H9 (cell line): ENCODE results near the gene HOXB1. TPM values are rescaled to one million over a fixed set of nuclear protein-coding genes. Genes with fewer than 3 reads are reported as not detected.

Source experiments
- DNase-seq: peaks from one replicate; pipeline ENCODE4 v3.0.0-alpha.2; 2017
- H2AFZ ChIP-seq: one replicate; pipeline ENCODE4 v1.6.1; 2013; ENCODE audit warnings: mild to moderate bottlenecking, low read length, control low read depth, moderate library complexity
- H2AK5ac ChIP-seq: 2 replicates; pipeline ENCODE4 v1.6.1; 2013; ENCODE audit warnings: low read length, control low read depth, mixed read lengths; ENCODE audit not compliant: insufficient read length
- H2BK120ac ChIP-seq: one replicate; pipeline ENCODE4 v1.6.1; 2013; ENCODE audit warnings: low read depth, mild to moderate bottlenecking, low read length, control low read depth, inconsistent platforms; ENCODE audit not compliant: poor library complexity, severe bottlenecking
- H2BK12ac ChIP-seq: 2 replicates; pipeline ENCODE4 v1.6.1; 2013; ENCODE audit warnings: low read length, control low read depth, mixed read lengths, low read depth; ENCODE audit not compliant: insufficient read length
- H2BK15ac ChIP-seq: 2 replicates; pipeline ENCODE4 v1.6.1; 2013; ENCODE audit warnings: low read depth, low read length, control low read depth
- H2BK20ac ChIP-seq: one replicate; pipeline ENCODE4 v1.6.1; 2013; ENCODE audit warnings: low read depth, mild to moderate bottlenecking, low read length, control low read depth, inconsistent platforms; ENCODE audit not compliant: poor library complexity, severe bottlenecking
- H2BK5ac ChIP-seq: 2 replicates; pipeline ENCODE4 v1.6.1; 2013; ENCODE audit warnings: low read length, control low read depth, mixed read lengths; ENCODE audit not compliant: insufficient read length
- H3K14ac ChIP-seq: 2 replicates; pipeline ENCODE4 v1.6.1; 2013; ENCODE audit warnings: low read length, control low read depth; ENCODE audit not compliant: insufficient read depth
- H3K18ac ChIP-seq: 2 replicates; pipeline ENCODE4 v1.6.1; 2013; ENCODE audit warnings: low read depth, mild to moderate bottlenecking, mixed read lengths, low read length, control low read depth; ENCODE audit not compliant: insufficient read length
- H3K23ac ChIP-seq: 2 replicates; pipeline ENCODE4 v1.6.1; 2013; ENCODE audit warnings: low read length, control low read depth, mixed read lengths, low read depth; ENCODE audit not compliant: insufficient read length
- H3K23me2 ChIP-seq: 2 replicates; pipeline ENCODE4 v1.6.1; 2013; ENCODE audit warnings: low read depth, mild to moderate bottlenecking, mixed read lengths, low read length, control low read depth; ENCODE audit not compliant: insufficient read length, poor library complexity, severe bottlenecking
- H3K27ac ChIP-seq: 2 replicates; pipeline ENCODE4 v1.5.1; 2013; ENCODE audit warnings: low read length, control low read depth, mixed read lengths, low read depth; ENCODE audit not compliant: insufficient read length
- H3K27me3 ChIP-seq: 2 replicates; pipeline ENCODE4 v1.6.1; 2013; ENCODE audit warnings: low read length, control low read depth, inconsistent platforms; ENCODE audit not compliant: insufficient read depth
- H3K4ac ChIP-seq: 2 replicates; pipeline ENCODE4 v1.6.1; 2013; ENCODE audit warnings: low read depth, mild to moderate bottlenecking, control low read depth, inconsistent platforms, low read length, moderate library complexity
- H3K4me1 ChIP-seq: 2 replicates; pipeline ENCODE4 v1.6.1; 2013; ENCODE audit warnings: low read length, control low read depth, inconsistent platforms; ENCODE audit not compliant: insufficient read depth
- H3K4me2 ChIP-seq: 2 replicates; pipeline ENCODE4 v1.6.1; 2013; ENCODE audit warnings: low read length, control low read depth, mixed read lengths; ENCODE audit not compliant: insufficient read length, insufficient read depth
- H3K56ac ChIP-seq: 2 replicates; pipeline ENCODE4 v1.6.1; 2013; ENCODE audit warnings: low read depth, mild to moderate bottlenecking, mixed read lengths, low read length, control low read depth; ENCODE audit not compliant: insufficient read length
- H3K79me1 ChIP-seq: 2 replicates; pipeline ENCODE4 v1.6.1; 2013; ENCODE audit warnings: low read depth, mild to moderate bottlenecking, moderate library complexity, low read length, control low read depth, inconsistent platforms; ENCODE audit not compliant: insufficient read depth, poor library complexity, severe bottlenecking
- H3K79me2 ChIP-seq: 2 replicates; pipeline ENCODE4 v1.6.1; 2013; ENCODE audit warnings: low read length, control low read depth, inconsistent platforms; ENCODE audit not compliant: insufficient read depth
- H3K9ac ChIP-seq: 2 replicates; pipeline ENCODE4 v1.6.1; 2013; ENCODE audit warnings: low read length, control low read depth, mixed read lengths; ENCODE audit not compliant: insufficient read length; ENCODE audit errors: extremely low read depth
- H3K9me3 ChIP-seq: one replicate; pipeline ENCODE4 v1.6.1; 2013; ENCODE audit warnings: low read depth, low read length, inconsistent platforms; ENCODE audit not compliant: control insufficient read depth
- H3T11ph ChIP-seq: one replicate; pipeline ENCODE4 v1.6.1; 2013; ENCODE audit warnings: mild to moderate bottlenecking, low read length, control low read depth, inconsistent platforms
- H4K20me1 ChIP-seq: one replicate; pipeline ENCODE4 v1.6.1; 2013; ENCODE audit not compliant: control insufficient read depth, insufficient read length, insufficient read depth
- H4K5ac ChIP-seq: 2 replicates; pipeline ENCODE4 v1.6.1; 2013; ENCODE audit warnings: low read depth, mild to moderate bottlenecking, mixed read lengths, low read length, control low read depth; ENCODE audit not compliant: insufficient read length
- H4K8ac ChIP-seq: replicated peaks from 2 replicates; pipeline ENCODE4 v1.6.1; 2013; ENCODE audit warnings: low read length, control low read depth, mixed read lengths, low read depth; ENCODE audit not compliant: insufficient read length
- H4K91ac ChIP-seq: 2 replicates; pipeline ENCODE4 v1.6.1; 2013; ENCODE audit warnings: low read depth, mild to moderate bottlenecking, moderate library complexity, mixed read lengths, low read length, control low read depth; ENCODE audit not compliant: insufficient read length
- H3K27ac Mint-ChIP-seq, 3 experiments: 2 replicates in 2 of 3; 3 replicates in 1 of 3; pipeline ENCODE4 v1.8.0; 2020 to 2021; ENCODE audit warnings: mixed read lengths in 3 of 3, mild to moderate bottlenecking in 1 of 3, moderate library complexity in 1 of 3
- H3K27me3 Mint-ChIP-seq: 2 replicates; pipeline ENCODE4 v1.8.0; 2021; ENCODE audit warnings: low read depth, mild to moderate bottlenecking, moderate library complexity, mixed read lengths
- H3K36me3 Mint-ChIP-seq, 3 experiments: 2 replicates in 2 of 3; 3 replicates in 1 of 3; pipeline ENCODE4 v1.8.0; 2020 to 2021; ENCODE audit warnings: low read depth in 3 of 3, mixed read lengths in 3 of 3; ENCODE audit not compliant: insufficient read depth in 1 of 3
- H3K4me1 Mint-ChIP-seq, 2 experiments: 2 replicates each; pipeline ENCODE4 v1.8.0; 2020; ENCODE audit warnings: mixed read lengths in 2 of 2
- H3K4me3 Mint-ChIP-seq, 2 experiments: 2 replicates in 1 of 2; 3 replicates in 1 of 2; pipeline ENCODE4 v1.8.0; 2020 to 2021; ENCODE audit warnings: mild to moderate bottlenecking in 2 of 2, mixed read lengths in 2 of 2, moderate library complexity in 1 of 2
- H3K9me3 Mint-ChIP-seq, 2 experiments: 2 replicates in 1 of 2; 3 replicates in 1 of 2; pipeline ENCODE4 v1.8.0; 2020; ENCODE audit warnings: mild to moderate bottlenecking in 2 of 2, mixed read lengths in 2 of 2, moderate library complexity in 1 of 2
- WGBS: extraction: QIAGEN DNeasy Blood & Tissue Kit; methylation state at CpG from one replicate; pipeline ENCODE4 v1.1.7; 2013; ENCODE audit warnings: missing lambda C conversion rate, low lambda C conversion rate, mixed read lengths; ENCODE audit not compliant: insufficient read length; ENCODE audit errors: extremely low coverage; 5-methylcytosine and 5-hydroxymethylcytosine counted together
- total RNA-seq: library from RNA; stranded (reverse); gene quantifications from 2 replicates; pipeline ENCODE4 v1.2.1, GENCODE V29; 2021
- TF ChIP-seq, protein P1 (sequence below): fragments of 200-600 bp; sonication (generic); conservative IDR thresholded peaks from 3 replicates; pipeline ENCODE4 v1.8.0; 2021; ENCODE audit warnings: antibody characterized with exemption, mild to moderate bottlenecking

The HOXB1 gene
- total RNA-seq, 1 experiment from 2014 or later: not detected

DNA sequence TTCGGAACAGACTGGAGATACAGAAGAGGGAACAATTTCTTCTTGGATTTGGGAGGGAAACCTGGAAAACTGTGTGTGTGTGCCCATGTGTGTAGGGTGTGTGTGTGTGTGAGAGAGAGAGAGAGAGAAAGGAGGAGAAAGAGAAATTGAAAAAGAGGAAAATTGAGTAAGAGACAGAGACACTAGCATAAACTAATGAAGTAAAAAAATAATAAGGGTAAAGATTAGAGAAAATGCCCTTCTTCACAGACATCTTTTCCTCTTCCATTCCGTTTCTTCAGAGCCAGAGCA, 28.0 kb upstream of the HOXB1 start:
- no peak overlapping the region for H2BK15ac ChIP-seq
- no peaks in the 10 kb centered on the region for H3K79me1 ChIP-seq
- TF ChIP-seq, protein P1, sequence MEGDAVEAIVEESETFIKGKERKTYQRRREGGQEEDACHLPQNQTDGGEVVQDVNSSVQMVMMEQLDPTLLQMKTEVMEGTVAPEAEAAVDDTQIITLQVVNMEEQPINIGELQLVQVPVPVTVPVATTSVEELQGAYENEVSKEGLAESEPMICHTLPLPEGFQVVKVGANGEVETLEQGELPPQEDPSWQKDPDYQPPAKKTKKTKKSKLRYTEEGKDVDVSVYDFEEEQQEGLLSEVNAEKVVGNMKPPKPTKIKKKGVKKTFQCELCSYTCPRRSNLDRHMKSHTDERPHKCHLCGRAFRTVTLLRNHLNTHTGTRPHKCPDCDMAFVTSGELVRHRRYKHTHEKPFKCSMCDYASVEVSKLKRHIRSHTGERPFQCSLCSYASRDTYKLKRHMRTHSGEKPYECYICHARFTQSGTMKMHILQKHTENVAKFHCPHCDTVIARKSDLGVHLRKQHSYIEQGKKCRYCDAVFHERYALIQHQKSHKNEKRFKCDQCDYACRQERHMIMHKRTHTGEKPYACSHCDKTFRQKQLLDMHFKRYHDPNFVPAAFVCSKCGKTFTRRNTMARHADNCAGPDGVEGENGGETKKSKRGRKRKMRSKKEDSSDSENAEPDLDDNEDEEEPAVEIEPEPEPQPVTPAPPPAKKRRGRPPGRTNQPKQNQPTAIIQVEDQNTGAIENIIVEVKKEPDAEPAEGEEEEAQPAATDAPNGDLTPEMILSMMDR: no peak
- no peak overlapping the region for H2BK20ac ChIP-seq
- H3K79me2 ChIP-seq: no peaks in the 10 kb centered on the region
- H3K4me1 ChIP-seq: no peaks in the 10 kb centered on the region
- no peak overlapping the region for H3K4me2 ChIP-seq
- H3K27ac ChIP-seq: no peak overlapping the region
- no peaks in the 10 kb centered on the region for H3K9me3 ChIP-seq
- H4K5ac ChIP-seq: no peak overlapping the region
- Mint-ChIP-seq H3K4me1 (peaks cover 4 to 21% of the 10 kb centered on the region in 2 experiments), H3K4me3 (no peak overlapping the region), H3K27me3 (peaks cover 99% of the 10 kb centered on the region), H3K9me3 (peaks cover 1 to 7% of the 10 kb centered on the region in 2 experiments; a peak in 2 of 5 replicates), H3K27ac (no peak overlapping the region), H3K36me3 (peaks cover 0 to 2% (median 0%) of the 10 kb centered on the region in 3 experiments; a peak in 2 of 7 replicates)
- H3K56ac ChIP-seq: no peak overlapping the region
- WGBS: no CpG with 5 or more reads among the region's 2 CpGs
- no peak overlapping the region for H2BK12ac ChIP-seq
- no peak overlapping the region for H3K9ac ChIP-seq
- H3K18ac ChIP-seq: no peak overlapping the region
- peaks cover 97% of the 10 kb centered on the region for H3K27me3 ChIP-seq
- H3K4ac ChIP-seq: no peak overlapping the region
- no peak overlapping the region for H2BK5ac ChIP-seq
- no peak for DNase-seq
- no peak overlapping the region for H2AK5ac ChIP-seq
- no peak overlapping the region for H2BK120ac ChIP-seq
- no peaks in the 10 kb centered on the region for H3K23me2 ChIP-seq
- no peak overlapping the region for H2AFZ ChIP-seq
- H4K20me1 ChIP-seq: no peaks in the 10 kb centered on the region
- no peak overlapping the region for H4K91ac ChIP-seq
- H3K14ac ChIP-seq: no peak overlapping the region
- no peak overlapping the region for H4K8ac ChIP-seq
- no peak overlapping the region for H3K23ac ChIP-seq
- no peak overlapping the region for H3T11ph ChIP-seq
